ENCODE results near the gene SMC4. TPM values are rescaled to one million over a fixed set of nuclear protein-coding genes. Genes with fewer than 3 reads are reported as not detected.

SMC4 gene
- total and polyA plus RNA-seq, 10 of the 15 experiments (the other 5 are each of a cell fraction or from before 2014, with no cell fraction given): 75.6 to 288 (median 136) TPM

DNA sequence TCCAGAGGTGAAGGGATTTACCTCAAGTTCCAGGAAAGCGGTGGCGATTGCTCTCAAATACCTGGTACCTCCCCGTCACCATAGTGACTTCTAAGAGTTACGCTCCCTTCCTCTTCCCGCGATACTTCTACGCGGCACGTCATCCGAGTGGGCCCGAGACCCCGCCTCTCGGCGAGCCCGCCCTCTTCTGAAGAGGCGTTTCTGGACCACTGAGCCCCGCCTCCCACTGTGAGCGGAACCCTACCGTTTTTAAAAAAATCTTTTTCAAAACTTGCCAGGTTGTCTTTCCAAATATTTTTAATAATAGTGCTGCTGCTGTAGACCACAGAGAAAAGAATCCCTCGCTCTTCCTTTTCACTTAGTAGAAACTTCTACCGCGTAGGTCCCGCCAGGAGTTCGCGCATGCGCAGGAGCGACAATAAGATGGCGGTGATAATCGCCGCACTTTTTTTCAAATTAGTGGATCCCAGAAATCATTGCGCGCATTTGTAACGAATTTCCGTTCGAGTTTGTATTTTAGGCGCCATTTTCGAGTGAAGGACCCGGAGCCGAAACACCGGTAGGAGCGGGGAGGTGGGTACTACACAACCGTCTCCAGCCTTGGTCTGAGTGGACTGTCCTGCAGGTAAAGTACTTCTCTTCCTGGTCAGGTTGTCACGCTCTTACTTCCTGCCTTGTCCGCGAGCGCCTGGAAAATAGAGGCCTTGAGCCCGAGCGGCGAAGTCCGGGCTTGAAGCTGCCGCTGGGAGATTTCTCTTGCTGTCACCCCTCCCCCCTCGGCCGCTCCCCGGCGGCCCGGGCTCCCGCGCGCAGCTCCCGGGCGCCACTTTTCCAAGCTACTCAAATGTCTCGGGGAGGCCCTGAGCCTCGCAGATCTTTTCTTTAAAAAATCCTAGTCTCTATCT is at the start of gene SMC4, which contains the start of gene IFT80 (continued):
- TF ChIP-seq NFXL1 (IDR thresholded peaks at IDR 0.05; ENCODE audit: borderline replicate concordance) (no peak), YBX1 (IDR thresholded peaks at IDR 0.05) (no peak), CHD4 (IDR thresholded peaks at IDR 0.05) (no peak), NR2C2 (IDR thresholded peaks at IDR 0.05; ENCODE audit: borderline replicate concordance, control insufficient read depth, insufficient read length, low read depth) (no peak), ZNF217 (IDR thresholded peaks at IDR 0.05) (no peak), ZNF24 (IDR thresholded peaks at IDR 0.05) (no peak), PAX8 (IDR thresholded peaks at IDR 0.05) (no peak), NFYB (IDR thresholded peaks at IDR 0.05; ENCODE audit: insufficient read depth, low read depth, low read length) (no peak), BRCA1 (IDR thresholded peaks at IDR 0.05; ENCODE audit: low read depth, low read length) (peak; percentile 86), BACH1 (IDR thresholded peaks at IDR 0.05; ENCODE audit: borderline replicate concordance) (no peak), KAT2A (conservative IDR thresholded peaks at IDR 0.05; ENCODE audit: control insufficient read depth, low read depth, low read length) (no peak), POLR2AphosphoS5 (IDR thresholded peaks at IDR 0.05; ENCODE audit: low read length) (peak; percentile 92), CBFB (IDR thresholded peaks at IDR 0.05; ENCODE audit: low read depth) (peak; percentile 17; the same call in 1 of the 2 replicates), BMI1 (IDR thresholded peaks at IDR 0.05; ENCODE audit: borderline replicate concordance) (peak; percentile 55; the same call in 1 of the 2 replicates), PAX5 (IDR thresholded peaks at IDR 0.05; ENCODE audit: borderline replicate concordance, low read depth, low read length) (peak; percentile 78), MYC (IDR thresholded peaks at IDR 0.05; ENCODE audit: insufficient read depth, insufficient read length, insufficient replicate concordance, low read length, severe bottlenecking) (no peak), NR2C1 (IDR thresholded peaks at IDR 0.05) (no peak), POLR2A (IDR thresholded peaks at IDR 0.05; ENCODE audit: low read depth, low read length) (peak; percentile 79), ZNF207 (IDR thresholded peaks at IDR 0.05; ENCODE audit: borderline replicate concordance) (peak; percentile 22; the same call in 1 of the 2 replicates), NBN (IDR thresholded peaks at IDR 0.05) (no peak), TCF3 (IDR thresholded peaks at IDR 0.05; ENCODE audit: borderline replicate concordance, insufficient read depth, low read depth, low read length) (peak; percentile 32; the same call in 1 of the 2 replicates), ZBTB11 (CRISPR knock-in tag; IDR thresholded peaks at IDR 0.05) (no peak), MTA2 (IDR thresholded peaks at IDR 0.05; ENCODE audit: low read depth) (no peak), ATF7 (IDR thresholded peaks at IDR 0.05; ENCODE audit: low read depth) (peak; percentile 82)
- TF ChIP-seq, protein P1, sequence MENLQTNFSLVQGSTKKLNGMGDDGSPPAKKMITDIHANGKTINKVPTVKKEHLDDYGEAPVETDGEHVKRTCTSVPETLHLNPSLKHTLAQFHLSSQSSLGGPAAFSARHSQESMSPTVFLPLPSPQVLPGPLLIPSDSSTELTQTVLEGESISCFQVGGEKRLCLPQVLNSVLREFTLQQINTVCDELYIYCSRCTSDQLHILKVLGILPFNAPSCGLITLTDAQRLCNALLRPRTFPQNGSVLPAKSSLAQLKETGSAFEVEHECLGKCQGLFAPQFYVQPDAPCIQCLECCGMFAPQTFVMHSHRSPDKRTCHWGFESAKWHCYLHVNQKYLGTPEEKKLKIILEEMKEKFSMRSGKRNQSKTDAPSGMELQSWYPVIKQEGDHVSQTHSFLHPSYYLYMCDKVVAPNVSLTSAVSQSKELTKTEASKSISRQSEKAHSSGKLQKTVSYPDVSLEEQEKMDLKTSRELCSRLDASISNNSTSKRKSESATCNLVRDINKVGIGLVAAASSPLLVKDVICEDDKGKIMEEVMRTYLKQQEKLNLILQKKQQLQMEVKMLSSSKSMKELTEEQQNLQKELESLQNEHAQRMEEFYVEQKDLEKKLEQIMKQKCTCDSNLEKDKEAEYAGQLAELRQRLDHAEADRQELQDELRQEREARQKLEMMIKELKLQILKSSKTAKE (IDR thresholded peaks at IDR 0.05; ENCODE audit: low read depth, poor library complexity, severe bottlenecking): peak; percentile 51

Measured in GM12878 (cell line).